Suprapubic skin (tissue), 4 donors: ENCODE results near the gene PDE11A.

Source experiments
- CTCF ChIP-seq, 2 donors: fragments of 200-600 bp in 1 of 2; fragments of 450-650 bp in 1 of 2; sonication (generic) in 1 of 2; IDR thresholded peaks; one replicate each; pipeline ENCODE4 v1.5.1; 2016 to 2019; ENCODE audit warnings: antibody characterized with exemption in 2 of 2, mild to moderate bottlenecking in 1 of 2, moderate library complexity in 1 of 2
- EP300 ChIP-seq: sonication (generic); formaldehyde crosslinking; IDR thresholded peaks from one replicate; pipeline ENCODE4 v1.6.1; 2017; ENCODE audit warnings: antibody characterized with exemption
- POLR2A ChIP-seq, 2 donors: fragments of 450-650 bp; IDR thresholded peaks; one replicate each; pipeline ENCODE4 v1.6.1; 2017; ENCODE audit warnings: antibody characterized with exemption in 2 of 2, mild to moderate bottlenecking in 2 of 2, moderate library complexity in 2 of 2
- POLR2AphosphoS5 ChIP-seq, 3 donors: sonication (generic); formaldehyde crosslinking; IDR thresholded peaks; one replicate each; pipeline ENCODE4 v1.6.1; 2017; ENCODE audit warnings: antibody characterized with exemption in 3 of 3

DNA sequence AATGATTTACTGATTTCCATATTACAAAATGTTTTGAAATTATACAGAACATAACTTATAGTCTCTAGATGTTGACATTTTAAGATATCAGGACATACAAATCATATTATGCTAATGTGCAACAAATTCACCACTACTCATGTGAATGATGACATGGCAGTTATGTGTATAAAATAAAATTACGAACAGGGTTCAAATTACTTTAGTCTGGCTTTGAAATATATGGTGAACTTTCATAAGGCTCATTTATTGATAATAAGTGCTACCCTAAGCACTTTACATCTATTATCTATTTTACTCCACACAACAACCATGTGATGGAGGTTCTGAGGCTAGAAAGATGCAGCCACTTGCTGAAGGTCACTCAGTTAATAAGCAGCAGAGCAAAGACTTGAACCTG, 62.8 kb downstream of the PDE11A start:
- TF ChIP-seq CTCF (IDR thresholded peaks at IDR 0.05) (no peak), POLR2A (IDR thresholded peaks at IDR 0.05) (no peak), POLR2AphosphoS5 (IDR thresholded peaks at IDR 0.05) (no peak), EP300 (no peak)
